Hepatic stellate cell (primary cell): ENCODE measurements around the gene NOTCH4.
"Not testable (repeated sequence)": the region's sequence is repeated elsewhere in the genome, so short reads cannot be mapped to it uniquely, and the experiment has no call there.

Experiments used
- DNase-seq: peaks from one replicate; pipeline ENCODE4 v3.0.0; 2011; ENCODE audit warnings: low spot score

The NOTCH4 gene

GRCh38 chr6:32193096-32193495 lies 30.8 kb downstream of the NOTCH4 start:
- not testable (repeated sequence) for DNase-seq

DNA sequence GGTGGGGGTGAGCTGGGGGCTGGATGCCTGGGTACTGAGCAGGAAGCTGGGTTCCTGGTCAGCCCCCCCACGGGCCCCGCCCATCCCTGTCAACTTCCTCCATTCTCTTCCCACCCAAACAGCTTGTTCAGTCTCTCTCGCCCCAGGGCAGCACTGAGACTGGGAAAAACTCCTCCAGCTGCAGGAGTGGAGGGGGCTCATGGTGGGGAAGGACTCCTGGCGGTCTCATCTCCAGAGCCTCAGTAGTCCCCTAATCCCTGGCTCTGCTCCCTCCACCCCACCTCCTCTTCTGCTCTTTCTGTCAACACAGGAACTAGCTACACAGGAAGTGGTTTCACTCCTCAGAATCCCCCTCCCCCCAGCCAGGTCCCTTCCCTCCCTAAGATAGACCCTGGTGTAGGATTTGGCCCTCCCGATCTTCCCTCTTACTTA lies 31.2 kb downstream of the NOTCH4 start, which contains the start of gene GPSM3:
Gene GPSM3 (minus strand): TSS at position 36 of the 432 bp plus-strand sequence. CDS start 130 bp downstream, outside the sequence.
- DNase-seq = no peak

DNA sequence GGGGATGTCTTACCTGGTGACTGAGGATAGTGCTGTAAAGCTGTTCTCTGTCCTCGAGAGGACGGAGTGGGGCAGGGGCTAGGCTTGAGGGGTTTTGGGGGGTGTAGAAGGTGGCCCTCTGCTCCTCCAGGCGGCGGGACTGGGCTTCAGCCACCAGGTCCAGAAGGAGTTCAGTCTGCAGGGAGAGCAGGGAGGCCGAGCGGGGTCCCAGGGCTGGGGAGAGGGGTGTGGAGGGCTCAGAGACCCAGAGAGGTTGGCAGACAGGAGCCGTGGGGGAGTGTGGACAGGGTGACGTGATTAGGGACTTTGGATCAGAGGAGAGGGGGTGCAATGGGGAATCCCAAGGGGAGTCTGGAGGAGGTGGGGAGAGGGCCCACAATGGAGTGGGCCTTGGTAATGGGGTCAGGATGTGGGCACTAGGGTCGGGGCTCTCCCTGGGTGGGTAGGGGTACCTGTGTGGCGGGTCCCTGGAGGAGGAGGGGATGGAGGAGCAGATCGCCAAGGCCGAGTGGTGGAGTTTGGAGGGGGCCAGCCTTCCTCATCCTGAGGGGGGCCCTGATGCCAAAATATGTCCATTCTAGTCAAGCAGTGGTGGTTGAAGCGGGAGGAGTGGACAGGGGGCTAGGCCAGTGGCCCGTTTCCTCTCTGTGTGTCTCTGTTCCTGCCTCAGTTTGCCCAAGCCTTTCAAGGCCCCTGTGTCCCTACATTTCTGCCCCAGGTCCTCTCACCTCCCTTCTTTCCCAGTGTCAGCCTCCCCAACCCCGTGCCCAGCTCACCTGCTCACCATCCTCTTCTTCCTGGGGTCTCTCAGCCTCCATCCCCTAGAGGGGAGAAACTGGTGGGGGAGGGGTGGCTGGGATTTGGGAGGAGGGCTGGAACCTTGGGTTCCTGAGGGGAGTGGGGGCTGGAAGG lies 31.9 kb downstream of the NOTCH4 start:
- no peak for DNase-seq

GRCh38 chr6:32190911-32191677 lies 32.8 kb downstream of the NOTCH4 start:
- no peak for DNase-seq

DNA sequence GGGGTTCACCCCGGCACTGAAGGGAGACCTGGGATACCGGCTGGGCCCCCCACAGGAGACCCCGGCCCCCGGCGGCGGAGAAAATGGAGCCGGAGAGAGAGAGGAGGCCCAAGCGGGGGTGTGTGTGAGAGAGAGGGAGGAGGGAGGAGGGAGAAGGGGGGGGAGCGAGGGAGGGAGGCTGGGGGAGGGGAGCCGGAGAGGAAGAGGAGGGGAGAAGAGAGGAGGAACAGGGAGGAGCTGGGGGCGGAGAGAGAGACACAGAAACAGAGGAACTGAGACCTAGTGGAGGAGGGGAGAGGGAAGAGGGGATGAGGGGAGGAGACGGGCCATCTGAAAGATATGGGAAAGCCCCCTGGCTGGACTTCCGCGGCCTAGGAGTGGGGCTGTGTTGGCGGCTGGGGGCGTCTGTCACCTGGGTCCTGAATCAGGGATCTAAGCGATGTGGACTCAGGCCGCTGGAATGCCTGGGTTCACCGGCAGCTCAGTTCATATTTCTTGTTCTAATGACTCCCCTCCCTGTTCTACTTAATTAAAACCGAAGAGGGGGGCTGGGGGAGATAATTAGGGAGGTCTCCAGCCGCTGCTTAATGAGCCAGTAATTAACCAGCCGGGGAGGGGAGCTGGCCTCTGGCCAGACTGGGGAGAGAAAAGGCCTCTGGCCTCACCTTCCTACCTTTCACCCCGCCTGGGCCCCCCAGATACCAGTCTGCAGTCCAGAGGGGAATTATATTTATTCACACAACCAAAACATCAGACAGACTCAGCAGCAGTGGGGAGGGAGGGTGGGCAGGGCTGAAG lies 33.6 kb downstream of the NOTCH4 start, which contains the start of gene PBX2:
Gene PBX2 (minus strand): TSS at position 149 of the 798 bp plus-strand sequence. CDS start 287 bp downstream, outside the sequence.
- peak; percentile 73 for DNase-seq

GRCh38 chr6:32189742-32190053 lies 34.2 kb downstream of the NOTCH4 start:
- DNase-seq = no peak

GRCh38 chr6:32189069-32189741 lies 34.7 kb downstream of the NOTCH4 start:
- no peak for DNase-seq

GRCh38 chr6:32188381-32189068 lies 35.3 kb downstream of the NOTCH4 start:
- no peak for DNase-seq

DNA sequence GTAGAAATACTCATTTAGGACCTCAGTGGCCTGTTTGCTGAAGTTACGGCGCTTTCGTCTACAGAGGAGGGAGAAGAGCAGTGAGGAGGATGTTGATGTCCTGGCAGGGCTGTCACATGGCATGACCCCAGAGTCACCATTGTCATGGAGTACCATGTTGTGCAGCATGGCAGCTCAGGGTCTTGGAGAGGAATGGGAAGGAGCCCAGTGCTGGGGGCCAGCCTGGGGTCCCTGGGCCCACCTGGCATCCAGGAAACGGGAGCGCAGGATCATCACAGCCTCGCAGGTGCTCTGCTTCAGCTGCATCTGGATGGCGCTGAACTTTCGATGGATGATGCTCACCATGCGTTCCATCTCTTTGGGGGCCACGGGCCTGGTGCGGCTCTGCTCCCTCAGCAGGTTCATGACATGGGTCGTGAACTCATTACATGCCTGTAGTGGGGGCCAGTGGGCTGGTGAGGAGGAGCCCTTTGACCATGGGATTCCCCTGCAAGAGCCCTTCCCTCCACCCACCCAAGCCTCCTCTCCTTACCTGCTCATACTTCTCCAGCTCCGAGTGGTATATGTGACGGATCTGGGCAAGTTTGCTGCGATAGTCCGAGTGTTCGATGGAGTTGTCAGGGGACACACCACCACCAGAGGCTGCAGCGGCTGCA lies 36.0 kb downstream of the NOTCH4 start:
- DNase-seq = not testable (repeated sequence)

GRCh38 chr6:32187009-32187709 lies 36.7 kb downstream of the NOTCH4 start:
- DNase-seq = no peak

- DNase-seq = not testable (repeated sequence)
Observed at GRCh38 chr6:32186151-32186840, 37.6 kb downstream of the NOTCH4 start.

GRCh38 chr6:32185681-32186131 lies 38.2 kb downstream of the NOTCH4 start:
- peak; percentile 80 for DNase-seq

DNA sequence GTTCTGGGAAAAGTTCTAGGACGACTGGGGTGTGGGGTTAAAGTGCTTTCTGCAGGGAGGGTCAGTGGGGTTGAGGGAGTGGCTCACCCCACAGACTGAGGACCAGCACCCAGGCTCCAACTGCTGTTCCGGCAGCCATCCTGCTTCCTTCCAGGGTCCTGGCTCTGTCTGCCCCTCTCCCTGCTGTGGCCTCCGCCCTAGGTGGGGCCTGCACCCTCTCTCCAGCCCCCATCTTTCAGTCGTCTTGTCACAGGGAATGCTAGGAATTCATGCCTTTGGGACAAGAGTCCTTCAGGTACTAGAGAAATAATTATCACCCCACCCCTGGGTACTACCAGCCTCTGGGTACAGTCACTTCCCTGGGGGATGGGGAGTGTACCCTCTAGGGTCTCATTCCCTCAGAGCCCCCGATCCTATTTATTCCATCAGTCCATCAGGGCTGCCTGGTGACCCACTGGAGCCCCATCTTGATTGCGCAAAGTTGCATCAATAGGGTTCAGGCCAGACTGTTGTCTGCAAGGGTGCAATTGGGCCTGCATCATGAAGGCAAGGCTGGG lies 39.7 kb downstream of the NOTCH4 start, which contains the start of gene AGER:
Gene AGER (minus strand): TSS at position 170 of the 557 bp plus-strand sequence. CDS start 31 bp downstream, at position 139.
- DNase-seq = no peak

DNA sequence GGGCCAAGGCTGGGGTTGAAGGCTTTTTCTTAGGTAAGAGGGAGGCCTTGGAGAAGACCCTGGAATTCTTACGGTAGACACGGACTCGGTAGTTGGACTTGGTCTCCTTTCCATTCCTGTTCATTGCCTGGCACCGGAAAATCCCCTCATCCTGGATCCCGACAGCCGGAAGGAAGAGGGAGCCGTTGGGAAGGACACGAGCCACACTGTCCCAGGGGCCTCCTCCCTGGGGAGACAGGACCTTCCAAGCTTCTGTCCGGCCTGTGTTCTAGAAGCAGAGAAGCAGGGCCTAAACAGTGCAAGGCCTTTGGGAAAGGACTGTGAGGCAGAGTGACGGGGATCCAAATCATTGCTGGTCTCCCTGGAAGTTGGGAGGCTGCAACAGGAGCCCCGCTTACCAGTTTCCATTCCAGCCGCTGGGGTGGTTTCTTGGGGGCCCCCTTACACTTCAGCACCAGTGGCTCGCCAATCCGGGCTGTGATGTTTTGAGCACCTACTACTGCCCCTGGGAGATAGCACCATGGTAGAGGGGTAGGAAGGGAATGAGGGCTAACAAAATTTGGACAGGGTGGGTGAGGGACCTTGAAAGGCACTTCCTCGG lies 40.3 kb downstream of the NOTCH4 start:
- DNase-seq = no peak

GRCh38 chr6:32183030-32183429 lies 40.8 kb downstream of the NOTCH4 start:
- no peak for DNase-seq

DNA sequence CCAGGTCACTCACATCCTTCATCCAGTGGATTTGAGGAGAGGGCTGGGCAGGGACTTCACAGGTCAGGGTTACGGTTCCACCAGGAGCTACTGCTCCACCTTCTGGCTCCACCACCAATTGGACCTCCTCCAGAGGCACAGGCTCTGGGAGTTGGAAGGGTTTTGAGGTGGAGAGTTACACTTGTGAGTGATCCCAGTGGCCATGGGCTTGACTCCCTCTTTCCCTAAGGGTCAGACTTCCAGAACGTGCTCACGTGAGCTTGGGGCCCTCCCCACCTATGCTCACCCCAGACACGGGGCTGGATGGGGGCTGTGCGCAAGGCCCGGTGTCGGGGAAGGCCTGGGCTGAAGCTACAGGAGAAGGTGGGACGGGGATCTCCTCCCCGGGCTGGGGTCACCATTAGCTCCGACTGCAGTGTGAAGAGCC lies 41.3 kb downstream of the NOTCH4 start:
- no peak for DNase-seq

- DNase-seq = no peak
Observed at GRCh38 chr6:32181915-32182529, 41.8 kb downstream of the NOTCH4 start.
